ENCODE measurements around the gene CYP51A1.
"Not testable (repeated sequence)": the region's sequence is repeated elsewhere in the genome, so short reads cannot be mapped to it uniquely, and the experiment has no call there.

Gene CYP51A1

DNA sequence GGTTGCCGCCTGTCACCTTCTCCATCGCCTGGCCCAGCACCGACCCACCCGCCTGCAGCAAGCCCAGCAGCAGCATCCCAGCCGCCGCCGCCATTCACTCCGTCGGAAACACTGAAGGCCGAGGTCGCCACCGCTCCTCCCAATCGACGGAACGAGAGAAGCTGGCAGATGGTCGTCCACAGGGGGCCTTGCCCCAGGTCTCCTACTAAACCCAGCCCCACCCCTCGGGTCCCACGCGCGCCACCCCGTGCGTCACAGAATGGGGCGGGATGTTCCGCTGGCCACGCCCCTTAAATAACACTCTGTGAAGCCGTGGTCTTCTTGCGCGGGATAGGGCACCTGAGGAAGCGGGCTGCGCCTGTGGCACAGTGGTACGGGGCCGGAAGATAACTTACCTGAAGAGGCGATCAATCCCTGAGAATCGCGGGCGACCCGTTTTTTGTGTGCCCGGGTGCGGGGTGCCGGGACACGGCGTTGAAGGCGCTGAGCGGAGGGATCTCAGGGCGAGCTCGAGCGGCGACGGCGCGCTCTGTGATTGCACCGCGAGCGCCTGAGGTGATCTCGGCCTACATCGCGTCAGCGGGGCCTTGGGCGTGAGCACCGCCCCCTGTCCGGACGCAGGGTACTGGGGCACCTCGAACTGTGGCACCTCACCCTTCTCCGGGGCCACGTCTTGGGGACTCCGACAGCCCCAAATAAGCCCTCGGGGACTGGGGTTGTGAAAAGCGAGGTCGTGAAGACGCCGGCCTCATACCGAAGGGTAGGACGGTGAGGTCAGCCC, at the start of gene CYP51A1:
CYP51A1 (minus strand) TSS at position 207 of the 781 bp plus-strand sequence; CDS start at position 94, 113 bp downstream.
- POLR2A ChIA-PET = interaction anchor here (1.0 kb wide), 1 partner anchor 9 kb away, joined by 3 read pairs; no protein-coding TSS in a partner anchor
- TF ChIP-seq, protein P1, sequence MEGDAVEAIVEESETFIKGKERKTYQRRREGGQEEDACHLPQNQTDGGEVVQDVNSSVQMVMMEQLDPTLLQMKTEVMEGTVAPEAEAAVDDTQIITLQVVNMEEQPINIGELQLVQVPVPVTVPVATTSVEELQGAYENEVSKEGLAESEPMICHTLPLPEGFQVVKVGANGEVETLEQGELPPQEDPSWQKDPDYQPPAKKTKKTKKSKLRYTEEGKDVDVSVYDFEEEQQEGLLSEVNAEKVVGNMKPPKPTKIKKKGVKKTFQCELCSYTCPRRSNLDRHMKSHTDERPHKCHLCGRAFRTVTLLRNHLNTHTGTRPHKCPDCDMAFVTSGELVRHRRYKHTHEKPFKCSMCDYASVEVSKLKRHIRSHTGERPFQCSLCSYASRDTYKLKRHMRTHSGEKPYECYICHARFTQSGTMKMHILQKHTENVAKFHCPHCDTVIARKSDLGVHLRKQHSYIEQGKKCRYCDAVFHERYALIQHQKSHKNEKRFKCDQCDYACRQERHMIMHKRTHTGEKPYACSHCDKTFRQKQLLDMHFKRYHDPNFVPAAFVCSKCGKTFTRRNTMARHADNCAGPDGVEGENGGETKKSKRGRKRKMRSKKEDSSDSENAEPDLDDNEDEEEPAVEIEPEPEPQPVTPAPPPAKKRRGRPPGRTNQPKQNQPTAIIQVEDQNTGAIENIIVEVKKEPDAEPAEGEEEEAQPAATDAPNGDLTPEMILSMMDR (IDR thresholded peaks at IDR 0.05; ENCODE audit: control extremely low read depth, extremely low read depth, low read depth, missing control alignments) = peak; percentile 5
- CTCF ChIA-PET = interaction anchor here (0.6 to 2.0 kb wide), 13 partner anchors 9 to 327 kb away, joined by 3 to 5 read pairs (median 4); partner anchors contain the start of gene GATAD1
- peak; percentile 93 for DNase-seq (ENCODE audit: extremely low spot score)

DNA sequence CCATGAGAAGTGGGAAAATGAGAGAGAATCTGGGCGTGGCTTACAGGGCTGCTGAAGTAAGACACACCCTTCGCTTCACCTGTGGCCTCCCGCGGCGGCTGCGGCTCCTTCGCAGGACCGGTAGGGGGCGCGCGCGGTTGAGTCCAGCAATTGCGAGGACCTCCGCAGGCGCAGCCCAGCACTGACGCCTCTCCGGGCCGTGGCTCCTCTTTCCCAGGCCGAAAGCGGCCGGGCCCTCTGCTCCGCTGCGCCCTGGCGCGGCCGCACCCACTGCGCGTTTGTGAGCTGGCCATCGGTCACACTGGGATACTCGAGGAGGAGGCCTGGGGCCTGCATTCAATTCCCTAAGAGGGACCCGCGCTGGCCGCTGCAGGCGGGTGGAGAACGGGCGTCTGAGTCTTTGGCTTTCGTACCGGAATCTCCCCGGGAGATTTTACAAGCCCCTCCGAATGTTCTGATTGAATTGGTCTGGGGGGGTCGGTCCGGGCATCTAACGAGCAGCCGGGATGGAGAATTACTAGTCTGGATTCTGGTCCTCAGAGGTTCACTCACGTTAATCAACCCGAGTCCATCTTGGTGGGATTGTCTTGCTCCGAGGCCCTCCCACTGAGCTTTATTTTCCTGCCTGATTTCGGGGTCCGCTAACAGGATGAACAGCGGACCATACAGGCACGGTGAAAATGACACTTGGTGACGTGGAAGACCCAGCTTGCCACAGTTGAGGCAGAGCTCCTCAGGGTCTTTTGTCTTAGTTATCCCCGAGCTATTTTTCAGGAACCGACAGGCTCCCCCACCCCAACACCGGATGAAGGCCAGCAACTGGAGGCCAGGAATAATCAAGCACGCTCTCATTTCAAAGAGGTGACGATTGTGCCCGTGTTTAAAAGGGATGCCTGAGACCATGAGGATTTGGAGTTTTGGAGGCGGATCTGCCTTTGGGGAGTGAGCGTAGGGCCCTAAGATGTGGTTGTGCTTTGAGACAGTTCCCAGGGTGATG, 44.9 kb upstream of the CYP51A1 start, which contains the start of gene LRRD1:
LRRD1 (minus strand) TSS at position 215 of the 997 bp plus-strand sequence. CDS start 13,940 bp downstream, outside the sequence.
- TF ChIP-seq, protein P1 (IDR thresholded peaks at IDR 0.05; ENCODE audit: control extremely low read depth, extremely low read depth, low read depth, missing control alignments) = peak; percentile 99
- CTCF ChIA-PET = interaction anchor here (0.6 to 5.2 kb wide), 35 partner anchors 11 to 294 kb away, joined by 3 to 44 read pairs (median 4); partner anchors contain the start of gene GATAD1
- DNase-seq (ENCODE audit: extremely low spot score) = peak; percentile 93
- POLR2A ChIA-PET = no interaction called here

DNA sequence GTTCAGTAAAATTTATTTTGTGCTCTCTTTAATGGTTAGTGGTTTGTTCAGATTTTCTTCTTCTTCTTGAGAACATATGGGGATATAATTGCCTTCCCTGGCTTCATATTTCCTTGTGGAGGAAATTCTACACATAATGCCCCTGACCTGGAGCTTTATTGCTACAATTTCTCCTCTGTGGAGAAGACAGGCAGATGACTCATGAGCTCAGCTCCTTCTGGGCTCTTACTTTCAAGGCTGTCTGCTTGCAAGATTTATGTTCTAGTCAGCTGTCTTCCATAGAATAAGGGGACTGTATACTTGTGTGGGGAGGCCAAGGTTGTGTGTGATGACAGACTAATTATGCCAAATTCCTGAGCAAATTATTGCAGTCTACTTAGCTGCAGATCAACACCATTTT, 43.1 kb upstream of the CYP51A1 start:
- ChIA-PET CTCF (interaction anchor here (0.6 to 5.2 kb wide), 7 partner anchors 10 to 284 kb away, joined by 3 to 44 read pairs (median 6); partner anchors contain the start of gene GATAD1), POLR2A (no interaction called here)
- TF ChIP-seq, protein P1 (IDR thresholded peaks at IDR 0.05; ENCODE audit: control extremely low read depth, extremely low read depth, low read depth, missing control alignments) = no peak
- no peak for DNase-seq (ENCODE audit: extremely low spot score)

DNA sequence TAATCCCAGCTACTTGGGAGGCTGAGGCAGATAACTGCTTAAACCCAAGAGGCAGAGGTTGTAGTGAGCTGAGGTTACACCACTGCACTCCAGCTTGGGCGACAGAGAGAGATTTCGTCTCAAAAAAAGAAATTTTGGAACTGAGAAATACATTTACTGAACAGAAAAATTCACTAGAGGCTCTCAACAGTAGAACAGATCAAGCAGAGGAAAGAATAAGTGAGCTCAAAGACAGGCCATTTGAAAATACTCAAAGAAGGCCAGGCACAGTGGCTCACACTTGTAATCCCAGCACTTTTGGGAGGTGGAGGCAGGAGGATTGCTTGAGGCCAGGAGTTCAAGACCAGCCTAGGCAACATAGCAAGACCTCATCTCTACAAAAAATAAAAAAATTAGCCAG, 35.3 kb upstream of the CYP51A1 start:
- DNase-seq (ENCODE audit: extremely low spot score); POLR2A ChIA-PET; CTCF ChIA-PET: not testable (repeated sequence)

DNA sequence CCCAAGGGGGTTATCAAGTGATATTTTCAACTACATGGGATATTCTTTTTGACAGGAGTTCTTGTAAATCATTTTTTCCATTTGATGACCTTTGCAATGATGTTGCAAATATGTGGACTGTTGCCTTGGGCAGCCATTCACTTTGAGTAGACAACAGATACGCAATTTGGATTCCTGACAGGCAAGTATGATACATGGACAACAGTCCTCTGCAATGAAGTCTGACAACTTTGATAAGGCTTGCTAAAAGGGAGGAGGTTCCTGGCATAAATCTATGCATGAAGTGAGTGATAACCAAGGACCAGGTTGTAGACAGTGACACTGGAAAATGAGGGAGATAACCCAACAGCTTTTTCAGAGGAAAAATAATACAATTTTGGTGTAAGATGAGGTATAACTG, 27.0 kb upstream of the CYP51A1 start:
- ChIA-PET CTCF (interaction anchor here (0.7 to 2.4 kb wide), 4 partner anchors 8 to 56 kb away, joined by 3 to 9 read pairs (median 5); partner anchors contain the start of gene LRRD1), POLR2A (no interaction called here)
- TF ChIP-seq, protein P1 (IDR thresholded peaks at IDR 0.05; ENCODE audit: control extremely low read depth, extremely low read depth, low read depth, missing control alignments) = no peak
- DNase-seq (ENCODE audit: extremely low spot score) = no peak

DNA sequence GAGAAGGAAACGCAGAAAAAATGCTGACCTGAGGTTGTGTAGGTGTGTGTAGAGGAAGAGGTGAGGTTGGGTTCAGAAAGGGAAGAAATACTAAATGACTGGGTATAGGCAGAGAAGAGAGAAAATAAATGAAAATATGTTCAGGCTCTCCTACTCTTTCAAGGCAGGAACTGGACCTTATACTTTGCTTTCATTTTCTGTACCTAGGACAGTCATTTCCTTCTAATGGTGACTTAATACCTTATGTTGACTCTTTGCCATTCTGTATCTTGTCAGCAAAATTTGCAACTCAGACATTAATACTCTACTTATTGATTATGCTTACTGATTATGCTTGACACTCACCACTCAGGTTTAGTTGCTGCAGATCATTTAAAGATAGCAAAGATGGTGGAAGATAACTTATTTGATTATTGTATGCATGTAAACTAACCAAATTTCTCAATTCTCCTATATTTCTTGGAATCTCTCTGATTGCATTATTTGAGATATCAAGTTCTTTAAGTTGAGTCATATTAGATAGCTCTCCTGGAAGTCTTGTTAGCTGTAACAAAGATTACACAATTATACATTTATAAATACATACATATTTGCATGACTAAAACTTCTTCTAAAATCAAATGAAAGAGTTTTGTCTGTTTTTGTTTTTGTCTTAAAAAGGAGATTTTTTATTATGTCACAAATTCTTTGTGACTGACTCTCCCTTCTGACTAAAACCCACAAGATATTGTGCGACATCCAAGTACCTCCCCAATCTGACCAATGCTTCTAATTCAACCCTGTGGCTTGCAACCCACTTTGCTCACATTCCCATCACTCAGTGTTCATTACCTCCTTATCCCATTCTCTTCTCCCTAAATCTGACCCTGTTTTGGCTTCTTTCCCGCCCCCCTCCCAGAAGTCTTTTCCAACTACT, 24.6 kb upstream of the CYP51A1 start:
- TF ChIP-seq, protein P1 (IDR thresholded peaks at IDR 0.05; ENCODE audit: control extremely low read depth, extremely low read depth, low read depth, missing control alignments) = no peak
- DNase-seq (ENCODE audit: extremely low spot score) = peak; percentile 36
- POLR2A ChIA-PET = no interaction called here
- CTCF ChIA-PET = interaction anchor here (1.5 kb wide), 1 partner anchor 19 kb away, joined by 3 read pairs; no protein-coding TSS in a partner anchor
